Inflammatory macrophage treated with lipopolysaccharide for 1 hour (primary cell): Measurements from ENCODE around the gene CHCHD3.
"Not testable (repeated sequence)": the region's sequence is repeated elsewhere in the genome, so short reads cannot be mapped to it uniquely, and the experiment has no call there.

Source experiments
- DNase-seq, 2 donors: peaks; one replicate each; pipeline ENCODE4 v3.0.0-alpha.2; 2020 to 2022

Gene CHCHD3

GRCh38 chr7:132897093-132897687 lies 184.7 kb downstream of the CHCHD3 start:
- no peak for DNase-seq

GRCh38 chr7:132895231-132895630 lies 186.7 kb downstream of the CHCHD3 start:
- DNase-seq, result no peak

DNA sequence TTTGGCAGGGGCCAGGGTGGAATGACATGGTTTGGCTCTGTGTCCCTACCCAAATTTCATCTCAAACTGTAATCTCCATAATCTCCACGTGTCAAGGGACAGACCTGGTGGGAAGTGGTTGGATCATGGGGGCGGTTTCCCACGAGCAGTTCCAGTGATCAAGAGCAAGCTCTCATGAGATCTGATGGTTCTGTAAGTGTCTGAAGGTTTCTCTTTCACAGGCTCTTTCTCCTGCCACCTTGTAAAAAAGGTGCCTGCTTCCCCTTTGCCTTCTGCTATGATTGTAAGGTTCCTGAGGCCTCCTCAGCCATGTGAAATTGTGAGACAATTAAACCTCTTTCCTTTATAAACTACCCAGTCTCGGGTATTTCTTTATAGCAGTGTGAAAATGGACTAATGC lies 188.3 kb downstream of the CHCHD3 start:
- DNase-seq, result no peak

DNA sequence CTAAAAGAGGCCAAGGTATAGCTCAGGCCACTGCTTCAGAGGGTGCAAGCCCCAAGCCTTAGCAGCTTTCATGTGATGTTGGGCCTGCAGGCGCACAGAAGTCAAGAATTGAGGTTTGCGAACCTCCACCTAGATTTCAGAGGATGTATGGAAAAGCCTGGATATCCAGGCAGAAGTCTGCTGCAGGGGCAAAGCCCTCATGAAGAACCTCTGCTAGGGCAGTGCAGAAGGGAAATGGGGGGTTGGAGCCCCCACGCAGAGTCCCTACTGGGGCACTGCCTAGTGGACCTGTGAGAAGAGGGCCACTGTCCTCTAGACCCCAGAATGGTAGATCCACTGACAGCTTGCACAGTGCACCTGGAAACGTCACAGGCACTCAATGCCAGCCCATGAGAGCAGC lies 189.1 kb downstream of the CHCHD3 start:
- DNase-seq, result not testable (repeated sequence)

DNA sequence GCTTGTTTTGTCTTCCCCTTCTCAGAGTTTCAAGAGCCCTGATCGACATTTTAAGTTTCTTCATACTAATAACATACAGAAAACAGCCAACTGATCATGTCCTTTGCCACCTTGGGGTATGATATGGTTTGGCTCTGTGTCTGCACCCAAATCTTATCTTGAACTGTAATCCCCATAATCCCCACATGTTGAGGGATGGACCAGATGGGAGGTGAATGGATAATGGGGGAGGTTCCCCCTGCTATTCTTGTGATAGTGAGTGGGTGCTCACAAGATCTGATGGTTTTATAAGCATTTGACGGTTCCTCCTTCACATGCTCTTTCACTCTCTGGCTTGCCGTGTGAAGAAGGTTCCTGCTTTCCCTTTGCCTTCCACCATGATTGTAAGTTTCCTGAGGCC lies 190.3 kb downstream of the CHCHD3 start:
- no peak for DNase-seq

DNA sequence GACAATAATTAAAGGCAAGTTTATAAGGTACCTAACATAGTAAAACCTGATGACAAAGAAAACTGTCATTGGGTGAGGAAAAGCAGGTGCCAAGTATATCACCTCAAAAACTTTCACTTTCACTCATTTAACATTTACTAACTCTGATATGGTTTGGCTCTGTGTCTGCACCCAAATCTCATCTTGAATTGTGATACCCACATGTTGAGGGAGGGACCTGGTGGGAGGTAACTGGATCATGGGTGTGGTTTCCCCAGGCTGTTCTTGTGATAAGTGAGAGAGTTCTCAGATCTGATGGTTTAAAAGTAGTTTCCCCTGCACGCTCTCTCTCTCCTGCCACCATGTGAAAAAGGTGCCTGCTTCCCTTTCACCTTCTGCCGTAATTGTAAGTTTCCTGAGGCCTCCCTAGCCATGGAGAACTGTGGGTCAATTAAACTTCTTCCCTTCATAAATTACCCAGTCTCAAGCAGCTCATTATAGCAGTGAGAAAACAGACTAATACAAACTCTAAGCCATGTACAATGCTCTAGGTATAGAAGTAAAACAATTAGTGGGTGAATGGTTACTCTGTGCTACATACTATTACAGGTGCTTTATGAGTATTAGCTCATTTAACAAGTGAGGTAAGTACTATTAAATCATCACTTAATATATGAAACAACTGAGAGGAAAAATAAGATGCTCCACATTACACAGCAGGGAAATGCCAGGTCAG lies 199.0 kb downstream of the CHCHD3 start:
- no peak for DNase-seq

DNA sequence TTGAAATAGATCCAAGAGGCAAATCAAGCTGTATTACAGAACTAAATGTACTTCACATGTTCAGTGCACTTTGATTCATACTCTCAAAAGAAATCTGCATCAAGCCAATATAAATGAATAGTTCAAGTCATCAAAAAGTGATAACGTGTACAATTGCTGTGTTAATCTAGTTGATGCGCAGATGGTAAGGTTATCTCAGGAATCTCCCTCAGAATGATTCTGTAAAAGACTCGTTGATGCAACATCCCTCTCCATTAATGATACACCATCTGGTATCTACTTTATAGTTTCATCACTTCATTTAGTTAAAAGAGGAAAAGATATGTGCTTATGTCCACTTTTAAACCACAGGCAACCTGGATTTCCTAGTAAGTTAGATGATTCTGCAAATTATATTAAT lies 200.6 kb downstream of the CHCHD3 start:
- no peak for DNase-seq

DNA sequence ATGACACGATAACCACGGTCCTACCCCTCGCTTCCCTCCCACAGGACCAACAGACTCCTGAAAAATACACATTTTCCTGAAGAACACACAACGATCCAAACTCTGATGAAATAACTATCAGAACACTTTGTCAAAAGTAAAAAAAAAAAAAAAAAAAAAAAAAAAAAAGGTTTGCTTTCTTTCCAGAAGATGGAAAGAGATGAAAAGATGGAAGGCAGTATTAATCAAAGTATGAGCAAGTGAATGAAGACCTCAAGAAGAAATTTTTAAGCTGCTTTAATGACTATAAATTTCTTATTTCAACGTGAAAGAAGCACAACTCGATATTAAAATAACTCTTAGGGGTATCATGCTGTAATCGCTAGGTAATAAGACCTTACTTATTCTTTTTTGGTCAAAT lies 202.3 kb downstream of the CHCHD3 start:
- no peak for DNase-seq

DNA sequence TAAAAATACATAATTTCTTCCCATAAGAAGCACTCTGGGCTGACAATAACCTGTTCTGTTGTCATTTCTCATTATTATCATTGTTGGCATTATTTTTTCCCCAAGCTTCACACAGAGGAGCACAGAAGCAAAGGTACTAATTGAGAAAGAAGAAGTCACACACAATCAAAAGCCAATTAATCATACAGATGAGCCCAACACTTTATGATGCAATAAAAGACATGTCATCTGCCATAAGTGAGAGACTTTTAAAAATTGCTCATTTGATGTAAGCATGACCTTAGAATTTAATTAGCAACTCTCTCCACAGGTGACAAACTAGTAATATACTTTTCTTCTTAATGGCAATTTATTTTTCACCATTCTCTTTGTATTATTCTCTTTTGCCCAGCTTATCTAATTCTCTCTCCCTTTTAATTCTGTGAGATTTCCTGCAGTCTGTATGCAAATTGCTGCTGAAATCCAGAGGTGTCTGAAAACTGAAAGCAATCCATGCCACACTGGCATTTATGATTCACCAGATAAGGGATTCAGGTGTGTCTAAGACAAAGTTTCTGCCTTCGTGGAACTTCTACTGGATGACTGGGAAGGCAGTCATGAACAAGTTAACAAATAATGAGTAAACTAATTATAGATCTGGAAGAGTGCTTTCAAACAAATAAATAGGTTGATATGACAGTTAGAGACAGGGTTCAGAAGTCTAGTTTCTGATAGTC lies 203.5 kb downstream of the CHCHD3 start:
- no peak for DNase-seq

DNA sequence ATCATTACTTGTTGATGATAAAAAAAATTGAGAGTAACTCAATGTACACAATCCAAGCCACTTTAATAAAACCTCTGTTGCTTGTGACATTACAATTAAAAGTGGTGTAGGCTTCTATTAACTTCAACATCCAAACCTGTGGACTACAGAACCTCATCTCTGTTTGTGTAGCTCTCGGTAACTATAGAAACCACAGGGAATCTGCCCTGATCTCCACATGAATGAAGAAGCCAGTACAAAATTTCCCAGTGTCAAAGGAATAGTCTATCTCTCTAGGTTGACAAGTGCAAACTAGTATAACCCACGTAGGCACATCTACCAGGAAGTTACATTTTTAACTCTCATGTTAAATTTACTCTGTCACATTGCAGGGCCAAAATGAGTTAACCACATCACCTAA lies 204.3 kb downstream of the CHCHD3 start:
- DNase-seq, result no peak

DNA sequence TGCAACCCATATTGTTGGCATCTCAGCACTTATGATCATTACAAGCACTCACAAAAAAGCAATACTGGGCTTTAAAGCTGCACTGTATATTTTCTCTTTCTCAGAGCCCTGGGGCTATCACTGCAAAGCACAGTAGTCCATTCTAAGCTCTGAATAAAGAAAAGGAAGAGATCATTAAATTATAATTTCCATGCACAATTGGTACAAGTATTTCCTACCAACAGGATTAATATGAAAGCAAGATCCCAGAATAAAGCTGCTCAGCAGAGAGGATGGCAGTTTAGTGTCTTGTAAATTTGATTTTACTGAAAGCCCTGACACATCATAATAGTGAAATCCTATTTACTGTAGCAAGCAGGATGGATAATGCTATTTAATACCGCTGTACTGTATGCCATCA lies 205.3 kb downstream of the CHCHD3 start:
- DNase-seq, result no peak

DNA sequence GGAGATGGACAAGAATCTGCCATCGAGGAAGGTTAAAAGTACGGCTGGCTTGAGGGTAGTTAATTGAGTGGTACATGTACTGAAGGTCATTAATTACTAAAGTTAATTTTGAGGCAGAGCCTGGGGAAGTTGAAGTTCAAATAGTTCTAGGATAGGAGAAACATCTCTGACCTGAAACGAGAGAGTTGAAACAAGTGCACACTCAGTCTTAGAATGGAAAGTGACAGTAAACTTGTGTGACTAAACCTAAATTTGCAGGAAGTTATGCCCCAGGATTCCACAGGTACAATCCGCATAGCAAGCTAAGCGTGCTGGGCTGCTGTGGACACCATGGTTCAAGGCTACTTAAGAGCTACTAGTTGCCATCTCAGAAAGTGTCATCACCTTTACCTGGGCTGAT lies 209.9 kb downstream of the CHCHD3 start:
- DNase-seq, result no peak

DNA sequence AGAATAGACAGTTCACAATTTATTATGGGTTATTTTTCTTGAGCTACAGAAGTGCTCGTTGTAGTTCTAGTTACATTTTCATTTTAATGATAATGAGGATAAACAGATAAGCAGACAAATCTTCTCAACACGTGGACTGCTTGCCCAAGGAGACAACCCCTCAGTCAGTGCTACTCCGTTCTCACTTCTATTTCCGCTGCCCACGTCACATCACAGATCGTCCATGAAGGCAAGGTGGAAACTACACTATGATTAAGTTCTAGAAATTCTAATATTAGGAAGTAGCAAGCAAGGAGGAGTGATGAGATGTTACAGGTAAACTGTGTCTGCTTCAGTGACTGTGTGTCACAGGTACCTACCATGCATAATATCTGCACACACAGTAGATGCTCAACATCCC lies 210.5 kb downstream of the CHCHD3 start:
- DNase-seq, result no peak

DNA sequence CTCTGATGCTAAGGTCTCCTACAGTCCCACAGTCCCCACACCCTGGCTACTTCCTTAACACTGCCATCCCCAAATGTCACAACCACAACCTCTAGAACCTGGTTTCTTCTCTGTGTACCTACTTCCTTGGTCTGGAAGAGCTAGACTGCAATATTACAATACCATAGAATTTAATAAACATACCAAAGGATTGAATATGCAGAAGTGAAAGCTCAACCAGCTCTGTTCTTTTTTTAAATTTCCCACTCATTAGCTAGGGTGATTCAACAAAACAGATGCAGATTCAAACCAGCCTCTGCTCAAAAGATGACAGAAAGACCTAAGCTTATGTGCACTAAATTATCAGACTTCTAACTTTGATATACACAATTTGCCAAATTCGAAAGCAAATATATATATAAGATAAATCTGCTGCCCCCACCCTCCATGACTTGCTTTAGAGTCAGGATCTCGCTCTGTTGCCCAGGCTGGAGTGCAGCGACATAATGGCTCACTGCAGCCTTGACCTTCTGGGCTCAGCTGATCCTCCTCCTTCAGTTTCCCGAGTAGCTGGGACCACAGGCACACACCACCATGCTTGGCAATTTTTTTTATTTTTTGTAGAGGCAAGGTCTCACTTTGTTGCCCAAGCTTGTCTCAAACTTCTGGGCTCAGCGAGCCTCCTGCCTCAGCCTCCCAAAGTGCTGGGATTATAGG lies 212.6 kb downstream of the CHCHD3 start:
- DNase-seq, result no peak

- DNase-seq, result no peak
Measured at GRCh38 chr7:132866551-132866950, 215.3 kb downstream of the CHCHD3 start.

DNA sequence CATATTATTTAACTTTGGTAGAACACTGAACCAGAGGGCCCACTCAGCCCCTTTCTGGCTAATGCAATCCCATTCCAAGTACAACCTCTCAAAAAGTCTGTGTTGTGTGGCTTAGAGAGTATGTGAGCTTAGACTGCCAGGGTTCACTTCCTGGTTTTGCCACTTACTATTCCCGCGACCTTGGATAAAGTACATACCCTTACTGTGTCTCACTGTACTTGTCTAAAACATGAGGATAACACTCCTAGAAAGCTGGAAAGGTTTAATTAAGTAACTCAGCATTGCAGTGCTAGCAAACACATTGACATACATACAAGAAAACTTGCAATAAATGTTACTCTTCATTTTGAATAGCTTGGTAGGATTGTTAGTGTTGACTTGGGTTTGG lies 215.8 kb downstream of the CHCHD3 start:
- no peak for DNase-seq

DNA sequence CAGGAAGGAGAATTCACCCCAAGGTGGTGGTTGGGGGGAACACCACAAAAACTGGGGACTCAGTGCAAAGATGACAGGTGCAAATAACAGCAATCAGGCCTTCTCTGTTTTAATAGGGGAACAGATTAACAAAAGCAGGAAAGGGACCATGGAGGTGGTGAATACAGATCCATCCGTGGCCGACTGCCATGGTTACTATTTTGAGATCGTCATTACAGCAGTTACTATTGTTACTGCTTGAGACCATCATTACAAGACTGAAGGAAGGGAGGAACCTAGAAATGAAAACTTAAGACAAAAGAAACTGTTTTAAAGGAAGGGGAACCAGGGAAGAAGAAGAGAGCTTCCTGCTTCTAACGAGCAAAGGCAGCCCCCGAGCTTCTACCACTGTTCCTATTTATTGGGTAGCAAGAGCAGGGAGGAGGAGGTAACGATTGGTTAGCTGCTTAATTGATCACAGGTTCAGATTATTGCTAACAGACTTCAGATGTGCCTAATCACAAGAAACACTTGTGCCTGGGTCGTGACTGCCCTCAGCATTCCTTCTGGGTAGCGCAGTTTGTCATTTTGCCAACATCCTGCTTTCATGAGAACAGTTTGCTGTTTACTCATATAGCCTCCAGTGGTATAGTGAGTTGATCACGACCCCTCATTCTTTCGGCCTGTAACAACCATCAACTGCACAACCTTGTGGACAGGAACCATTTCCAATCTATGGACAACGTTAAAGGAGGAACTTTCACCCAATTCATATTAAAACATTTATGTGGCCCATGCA lies 216.3 kb downstream of the CHCHD3 start:
- no peak for DNase-seq

- DNase-seq, result no peak
Measured at GRCh38 chr7:132861940-132862554, 219.8 kb downstream of the CHCHD3 start.

- no peak for DNase-seq
Measured at GRCh38 chr7:132861424-132861823, 220.5 kb downstream of the CHCHD3 start.

- DNase-seq, result no peak
Measured at GRCh38 chr7:132859199-132859598, 222.7 kb downstream of the CHCHD3 start.

- DNase-seq, result no peak
Measured at GRCh38 chr7:132858760-132859159, 223.1 kb downstream of the CHCHD3 start.

DNA sequence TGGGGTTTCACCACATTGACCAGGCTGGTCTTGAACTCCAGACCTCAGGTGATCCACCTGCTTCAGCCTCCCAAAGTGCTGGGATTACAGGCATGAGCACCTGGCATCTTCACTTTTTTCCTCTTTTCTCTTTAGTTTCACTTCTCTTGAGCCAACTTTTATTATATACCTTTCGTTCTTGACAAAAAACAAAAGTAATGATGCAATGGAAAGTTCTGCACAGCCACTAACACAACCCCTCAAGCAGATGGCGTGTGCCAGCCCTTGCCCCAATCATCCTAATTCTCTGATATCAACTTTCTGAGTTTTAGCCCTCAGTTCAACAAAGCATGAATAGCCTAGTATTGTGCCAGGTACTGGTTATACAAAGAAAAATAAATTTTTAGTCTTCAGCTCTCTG lies 223.6 kb downstream of the CHCHD3 start:
- DNase-seq, result no peak
